Heart left ventricle (tissue), 13 donors: ENCODE data around the gene EDA.

Experiments
- POLR2A ChIP-seq, 2 donors: fragments of 450-650 bp; IDR thresholded peaks; one replicate each; pipeline ENCODE4 v1.6.1; 2017; ENCODE audit warnings: antibody characterized with exemption in 2 of 2, mild to moderate bottlenecking in 2 of 2, moderate library complexity in 2 of 2
- TF ChIP-seq, protein P1 (sequence below), 12 donors: fragments of 200-600 bp; sonication (generic) in 4 of 12; IDR thresholded peaks; one replicate each; pipeline versions ENCODE4 v1.5.0 to v1.8.0; 2018 to 2022; ENCODE audit warnings: antibody characterized with exemption in 12 of 12, mild to moderate bottlenecking in 5 of 12
- donor health status: ischemic (EF 13 %, LVEDD 7.1; RV severe dilation, severe dysfunction).
- donor health status: DM: no; HTN: yes; CAD: no.
- donor health status: DM: no; HTN: no; CAD: no.
- donor health status: ischemic (EF 25% LVEDD 6.9; RV normal size, moderate dysfunction).
- donor health status: ischemic (EF 25% LVEDD 5.7; RV mildly dilated, moderate dysfunction).
- donor health status: ischemic (EF 35%, LVEDD 5.7; RV mildly dilated, moderate dysfunction).
- donor health status: nonischemic (EF 11% LVEDD 7.7; RV severe dilation, severe dysfunction).
- donor health status: DM: yes; HTN: yes; CAD: no.
- donor health status: PGD.
- donor health status: ischemic (EF 29% LVEDD 5.4; RV normal size, mild dysfunction).
- donor health status: nonischemic (EF 23%, LVEDD 6.1; RV moderate dilation, normal function).

DNA sequence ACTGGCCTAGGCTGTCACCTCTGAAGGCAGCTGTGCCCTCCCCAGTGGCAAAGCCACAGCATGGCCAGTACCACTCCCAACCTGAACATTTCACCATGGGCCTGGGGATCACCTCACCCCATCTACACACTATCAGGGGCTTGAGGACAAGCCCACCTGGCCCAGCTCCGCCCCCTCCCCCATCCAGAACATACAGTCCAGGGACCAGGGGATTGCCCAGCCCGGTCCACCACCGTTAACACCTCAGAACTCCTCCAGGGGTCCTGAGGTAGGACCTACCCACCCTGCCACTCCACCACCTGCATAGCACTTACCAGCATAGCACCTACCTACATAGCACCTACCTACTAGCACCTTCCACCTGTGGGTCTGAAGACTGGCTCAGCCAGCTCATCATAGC lies 179.8 kb downstream of the EDA start:
- TF ChIP-seq, protein P1, sequence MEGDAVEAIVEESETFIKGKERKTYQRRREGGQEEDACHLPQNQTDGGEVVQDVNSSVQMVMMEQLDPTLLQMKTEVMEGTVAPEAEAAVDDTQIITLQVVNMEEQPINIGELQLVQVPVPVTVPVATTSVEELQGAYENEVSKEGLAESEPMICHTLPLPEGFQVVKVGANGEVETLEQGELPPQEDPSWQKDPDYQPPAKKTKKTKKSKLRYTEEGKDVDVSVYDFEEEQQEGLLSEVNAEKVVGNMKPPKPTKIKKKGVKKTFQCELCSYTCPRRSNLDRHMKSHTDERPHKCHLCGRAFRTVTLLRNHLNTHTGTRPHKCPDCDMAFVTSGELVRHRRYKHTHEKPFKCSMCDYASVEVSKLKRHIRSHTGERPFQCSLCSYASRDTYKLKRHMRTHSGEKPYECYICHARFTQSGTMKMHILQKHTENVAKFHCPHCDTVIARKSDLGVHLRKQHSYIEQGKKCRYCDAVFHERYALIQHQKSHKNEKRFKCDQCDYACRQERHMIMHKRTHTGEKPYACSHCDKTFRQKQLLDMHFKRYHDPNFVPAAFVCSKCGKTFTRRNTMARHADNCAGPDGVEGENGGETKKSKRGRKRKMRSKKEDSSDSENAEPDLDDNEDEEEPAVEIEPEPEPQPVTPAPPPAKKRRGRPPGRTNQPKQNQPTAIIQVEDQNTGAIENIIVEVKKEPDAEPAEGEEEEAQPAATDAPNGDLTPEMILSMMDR (IDR thresholded peaks at IDR 0.05): no peak
- no peak for TF ChIP-seq POLR2A (IDR thresholded peaks at IDR 0.05)
